ENCODE measurements around the gene MEA1. TPM values are rescaled to one million over a fixed set of nuclear protein-coding genes. Genes with fewer than 3 reads are reported as not detected.
"Not testable (repeated sequence)": the region's sequence is repeated elsewhere in the genome, so short reads cannot be mapped to it uniquely, and the experiment has no call there.

MEA1 gene
- polyA plus RNA-seq, 4 donors, result 86.6 to 99.6 (median 89.4) TPM

GRCh38 chr6:43013097-43013842, 476 bp downstream of the MEA1 start:
- DNase-seq (ENCODE audit: low read depth in 4 of 4, low spot score in 3 of 4), result no peak

- DNase-seq (ENCODE audit: low read depth in 4 of 4, low spot score in 3 of 4), result no peak
Observed at GRCh38 chr6:43012364-43012763, 1.4 kb downstream of the MEA1 start.

- no peak for DNase-seq (ENCODE audit: low read depth in 4 of 4, low spot score in 3 of 4)
Observed at GRCh38 chr6:43011207-43011606, 2.5 kb downstream of the MEA1 start.

- no peak for DNase-seq (ENCODE audit: low read depth in 4 of 4, low spot score in 3 of 4)
Observed at GRCh38 chr6:43009124-43009523, 4.6 kb downstream of the MEA1 start.

- no peak for DNase-seq (ENCODE audit: low read depth in 4 of 4, low spot score in 3 of 4)
Observed at GRCh38 chr6:43007126-43007525, 6.6 kb downstream of the MEA1 start.

GRCh38 chr6:43006251-43006650, 7.5 kb downstream of the MEA1 start:
- no peak for DNase-seq (ENCODE audit: low read depth in 4 of 4, low spot score in 3 of 4)

- DNase-seq (ENCODE audit: low read depth in 4 of 4, low spot score in 3 of 4), result no peak
Observed at GRCh38 chr6:43005844-43006243, 7.9 kb downstream of the MEA1 start.

- DNase-seq (ENCODE audit: low read depth in 4 of 4, low spot score in 3 of 4), result no peak
Observed at GRCh38 chr6:43001843-43002242, 11.9 kb downstream of the MEA1 start.

GRCh38 chr6:42998205-42998604, 15.5 kb downstream of the MEA1 start:
- DNase-seq (ENCODE audit: low read depth in 4 of 4, low spot score in 3 of 4), result not testable (repeated sequence)

GRCh38 chr6:42996513-42996912, 17.2 kb downstream of the MEA1 start:
- DNase-seq (ENCODE audit: low read depth in 4 of 4, low spot score in 3 of 4), result no peak

GRCh38 chr6:42993445-42993844, 20.3 kb downstream of the MEA1 start:
- no peak for DNase-seq (ENCODE audit: low read depth in 4 of 4, low spot score in 3 of 4)

- DNase-seq (ENCODE audit: low read depth in 4 of 4, low spot score in 3 of 4), result no peak
Observed at GRCh38 chr6:42989923-42990322, 23.8 kb downstream of the MEA1 start.

GRCh38 chr6:42988486-42989020, 25.2 kb downstream of the MEA1 start:
- DNase-seq (ENCODE audit: low read depth in 4 of 4, low spot score in 3 of 4), result no peak

- no peak for DNase-seq (ENCODE audit: low read depth in 4 of 4, low spot score in 3 of 4)
Observed at GRCh38 chr6:42987533-42988451, 26.0 kb downstream of the MEA1 start.

GRCh38 chr6:42984924-42985475, 28.7 kb downstream of the MEA1 start:
- no peak for DNase-seq (ENCODE audit: low read depth in 4 of 4, low spot score in 3 of 4)

- peak; percentile 89 to 99 (median 98) for DNase-seq (ENCODE audit: low read depth in 4 of 4, low spot score in 3 of 4)
Observed at GRCh38 chr6:42984001-42984923, 29.5 kb downstream of the MEA1 start, which contains the start of gene PPP2R5D. Gene PPP2R5D (plus strand): TSS chr6:42984570. CDS start chr6:42984678, 108 bp downstream.

GRCh38 chr6:42981836-42982235, 31.9 kb downstream of the MEA1 start:
- DNase-seq (ENCODE audit: low read depth in 4 of 4, low spot score in 3 of 4), result no peak

GRCh38 chr6:42979523-42980177, 34.1 kb downstream of the MEA1 start:
- DNase-seq (ENCODE audit: low read depth in 4 of 4, low spot score in 3 of 4), result no peak

GRCh38 chr6:42978839-42979522, 34.8 kb downstream of the MEA1 start, which contains the start of gene PEX6:
Gene PEX6 (minus strand): TSS chr6:42979181. CDS start chr6:42979150, 31 bp downstream.
- DNase-seq (ENCODE audit: low read depth in 4 of 4, low spot score in 3 of 4), result peak; percentile 63 to 74 (median 68)
